ENCODE data around the gene PGBD4. TPM values are rescaled to one million over a fixed set of nuclear protein-coding genes. Genes with fewer than 3 reads are reported as not detected.

Gene PGBD4
- total RNA-seq, 2 experiments from 2014 or later = 4.1 to 4.4 TPM

GRCh38 chr15:34147371-34148140 lies 45.7 kb downstream of the PGBD4 start:
- ChIA-PET CTCF (ENCODE audit: unreplicated experiment) (no interaction called here), POLR2A (no interaction called here)
- no peak overlapping the region for H2AFZ ChIP-seq (ENCODE audit: low read length)
- DNase-seq (ENCODE audit: low spot score) = no peak
- H3K4me3 ChIP-seq (ENCODE audit: low read depth, low read length, poor library complexity, severe bottlenecking) = no peak overlapping the region
- intact Hi-C loops (cut with micrococcal nuclease; ENCODE audit: unreplicated experiment) = no loop called here
- H3K4me1 ChIP-seq (ENCODE audit: insufficient read depth, low read length, poor library complexity, severe bottlenecking) = no peaks in the 10 kb centered on the region
- no peak overlapping the region for H3K27ac ChIP-seq (ENCODE audit: low read depth, low read length, poor library complexity, severe bottlenecking)
- no TSS peak for BruUV-seq (replicated peaks)
- TF ChIP-seq CTCF (conservative IDR thresholded peaks at IDR 0.05; ENCODE audit: low read length) = no peak
- TF ChIP-seq EZH2phosphoT487 (IDR thresholded peaks at IDR 0.05; ENCODE audit: borderline replicate concordance, low read depth, low read length) = no peak
- H3K9me2 ChIP-seq (ENCODE audit: insufficient read depth, low read length) = no peaks in the 10 kb centered on the region
- no peaks in the 10 kb centered on the region for H4K20me1 ChIP-seq (ENCODE audit: insufficient read depth, low read length)
- no peaks in the 10 kb centered on the region for H3K79me2 ChIP-seq (ENCODE audit: insufficient read depth, low read depth, low read length)
- H3K4me2 ChIP-seq (ENCODE audit: low read length) = no peak overlapping the region
- peaks cover 66% of the 10 kb centered on the region for H3K36me3 ChIP-seq (ENCODE audit: insufficient read depth, low read length)
- H3K9me3 ChIP-seq (ENCODE audit: low read length) = no peaks in the 10 kb centered on the region

- no TSS peak for BruUV-seq (replicated peaks)
- no peak overlapping the region for H3K4me2 ChIP-seq (ENCODE audit: low read length)
- intact Hi-C loops (cut with micrococcal nuclease; ENCODE audit: unreplicated experiment) = no loop called here
- H3K9me2 ChIP-seq (ENCODE audit: insufficient read depth, low read length) = no peaks in the 10 kb centered on the region
- CTCF ChIA-PET (ENCODE audit: unreplicated experiment) = no interaction called here
- no peak overlapping the region for H3K27ac ChIP-seq (ENCODE audit: low read depth, low read length, poor library complexity, severe bottlenecking)
- H3K4me3 ChIP-seq (ENCODE audit: low read depth, low read length, poor library complexity, severe bottlenecking) = no peak overlapping the region
- no peaks in the 10 kb centered on the region for H4K20me1 ChIP-seq (ENCODE audit: insufficient read depth, low read length)
- H3K4me1 ChIP-seq (ENCODE audit: insufficient read depth, low read length, poor library complexity, severe bottlenecking) = no peaks in the 10 kb centered on the region
- TF ChIP-seq CTCF (conservative IDR thresholded peaks at IDR 0.05; ENCODE audit: low read length) (no peak), EZH2phosphoT487 (IDR thresholded peaks at IDR 0.05; ENCODE audit: borderline replicate concordance, low read depth, low read length) (no peak)
- DNase-seq (ENCODE audit: low spot score) = peak; percentile 7
- peaks cover 25% of the 10 kb centered on the region for H3K9me3 ChIP-seq (ENCODE audit: low read length)
- peaks cover 82% of the 10 kb centered on the region for H3K36me3 ChIP-seq (ENCODE audit: insufficient read depth, low read length)
- no peak overlapping the region for H2AFZ ChIP-seq (ENCODE audit: low read length)
- POLR2A ChIA-PET = interaction anchor here (0.6 kb wide), 2 partner anchors 30 to 350 kb away, joined by 3 read pairs; no protein-coding TSS in a partner anchor
- no peaks in the 10 kb centered on the region for H3K79me2 ChIP-seq (ENCODE audit: insufficient read depth, low read depth, low read length)
Measured at GRCh38 chr15:34154725-34155204, 52.9 kb downstream of the PGBD4 start.

- CTCF ChIA-PET (ENCODE audit: unreplicated experiment) = no interaction called here
- POLR2A ChIA-PET = interaction anchor here (0.8 to 1.2 kb wide), 2 partner anchors 12 to 18 kb away, joined by 3 to 4 read pairs; no protein-coding TSS in a partner anchor
- no peak overlapping the region for H3K4me2 ChIP-seq (ENCODE audit: low read length)
Measured at GRCh38 chr15:34155859-34156258, 54.0 kb downstream of the PGBD4 start.

More at GRCh38 chr15:34155859-34156258, 54.0 kb downstream of the PGBD4 start:
- H3K36me3 ChIP-seq (ENCODE audit: insufficient read depth, low read length) = peaks cover 85% of the 10 kb centered on the region
- TF ChIP-seq EZH2phosphoT487 (IDR thresholded peaks at IDR 0.05; ENCODE audit: borderline replicate concordance, low read depth, low read length) (no peak), CTCF (conservative IDR thresholded peaks at IDR 0.05; ENCODE audit: low read length) (no peak)
- no peak overlapping the region for H2AFZ ChIP-seq (ENCODE audit: low read length)
- intact Hi-C loops (cut with micrococcal nuclease; ENCODE audit: unreplicated experiment) = no loop called here
- no TSS peak for BruUV-seq (replicated peaks)
- no peaks in the 10 kb centered on the region for H4K20me1 ChIP-seq (ENCODE audit: insufficient read depth, low read length)
- peaks cover 27% of the 10 kb centered on the region for H3K9me3 ChIP-seq (ENCODE audit: low read length)
- H3K9me2 ChIP-seq (ENCODE audit: insufficient read depth, low read length) = no peaks in the 10 kb centered on the region
- H3K27ac ChIP-seq (ENCODE audit: low read depth, low read length, poor library complexity, severe bottlenecking) = no peak overlapping the region
- no peak for DNase-seq (ENCODE audit: low spot score)
- H3K4me1 ChIP-seq (ENCODE audit: insufficient read depth, low read length, poor library complexity, severe bottlenecking) = no peaks in the 10 kb centered on the region
- no peaks in the 10 kb centered on the region for H3K79me2 ChIP-seq (ENCODE audit: insufficient read depth, low read depth, low read length)
- no peak overlapping the region for H3K4me3 ChIP-seq (ENCODE audit: low read depth, low read length, poor library complexity, severe bottlenecking)
